Thyroid gland (tissue), 4 donors: ENCODE measurements around the gene SIVA1. TPM values are rescaled to one million over a fixed set of nuclear protein-coding genes. Genes with fewer than 3 reads are reported as not detected.

Experiments
- DNase-seq, 2 donors: peaks; one replicate each; pipeline ENCODE4 v3.0.0-alpha.2; 2019
- H3K27ac ChIP-seq, 3 donors: fragments of 200-600 bp; sonication (generic); 1 replicate in 2 of 3; 2 replicates in 1 of 3; pipeline ENCODE4 v1.5.1; 2016 to 2019; ENCODE audit warnings: mild to moderate bottlenecking in 1 of 3, moderate library complexity in 1 of 3
- H3K27me3 ChIP-seq: fragments of 200-600 bp; sonication (generic); one replicate; pipeline ENCODE4 v1.5.1; 2019
- H3K36me3 ChIP-seq, 2 donors: fragments of 200-600 bp; sonication (generic); one replicate each; pipeline ENCODE4 v1.5.1; 2016 to 2019
- H3K4me1 ChIP-seq, 2 donors: fragments of 200-600 bp; sonication (generic); one replicate each; pipeline ENCODE4 v1.5.1; 2017 to 2019
- H3K4me3 ChIP-seq, 3 donors: fragments of 200-600 bp; sonication (generic); replicated peaks in 1 of 3; 1 replicate in 2 of 3; 2 replicates in 1 of 3; pipeline ENCODE4 v1.5.1; 2016; ENCODE audit warnings: mild to moderate bottlenecking in 1 of 3
- H3K9me3 ChIP-seq: fragments of 200-600 bp; sonication (generic); one replicate; pipeline ENCODE4 v1.5.1; 2017
- CTCF ChIP-seq, 6 experiments: fragments of 200-600 bp in 3 of 6; fragments of 450-650 bp in 3 of 6; sonication (generic) in 3 of 6; IDR thresholded peaks; one replicate each; pipeline ENCODE4 v1.5.1; 2016 to 2019; ENCODE audit warnings: antibody characterized with exemption in 6 of 6, mild to moderate bottlenecking in 2 of 6, inconsistent platforms in 1 of 6, moderate library complexity in 1 of 6
- POLR2A ChIP-seq, 2 donors: fragments of 450-650 bp; IDR thresholded peaks; one replicate each; pipeline ENCODE4 v1.6.1; 2017; ENCODE audit warnings: antibody characterized with exemption in 2 of 2, mild to moderate bottlenecking in 2 of 2, moderate library complexity in 1 of 2
- WGBS, 2 donors: methylation state at CpG; one replicate each; pipeline ENCODE4 v1.1.5; 2017; 5-methylcytosine and 5-hydroxymethylcytosine counted together
- intact Hi-C: fragments of 100-400 bp; cut with DNase I; formaldehyde crosslinking; loops from one replicate; pipeline ENCODE4 v1.15.1; 2023
- total RNA-seq, 4 donors: library from RNA; depleted of rRNA; stranded (reverse); fragments of >200 nt; gene quantifications; one replicate each; pipeline ENCODE4 v1.2.3, GENCODE V29; 2016

The SIVA1 gene
- total RNA-seq, 4 donors from 2014 or later, result 137 to 388 (median 239) TPM

DNA sequence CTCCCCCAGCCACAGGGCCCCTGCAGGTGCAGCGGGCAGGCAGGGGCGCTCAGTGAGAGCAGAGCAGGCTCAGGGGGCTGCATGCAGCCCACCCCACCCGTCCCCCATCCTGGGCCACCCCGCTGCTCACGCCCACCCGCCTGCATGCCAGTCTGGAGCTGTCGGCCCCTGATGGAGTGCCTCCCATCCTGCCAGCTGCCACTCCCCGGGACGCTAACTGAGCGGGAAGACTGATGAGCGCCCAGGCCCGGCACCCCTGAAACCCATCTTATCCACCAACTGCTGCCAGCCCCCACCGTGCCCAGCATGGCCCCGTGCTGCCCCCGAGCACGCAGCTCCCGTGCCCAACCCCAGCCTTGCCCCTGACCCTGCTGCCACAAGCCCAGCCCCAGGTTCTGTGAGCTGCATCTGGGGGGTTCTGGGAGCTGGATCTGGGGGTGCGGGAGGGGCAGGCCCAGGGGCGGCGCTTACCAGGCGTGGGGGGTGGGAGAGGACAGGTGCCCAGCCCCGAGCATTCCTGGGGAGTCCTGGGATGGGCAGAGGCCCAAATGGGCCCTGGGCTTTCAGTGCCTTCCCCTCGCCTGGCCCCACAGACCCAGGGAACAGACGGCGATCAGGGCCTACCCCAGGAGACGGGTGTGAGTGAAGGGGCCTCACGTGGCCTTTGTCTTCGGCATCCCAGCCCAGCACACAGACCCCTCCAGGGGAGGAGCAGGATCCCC lies 29.3 kb downstream of the SIVA1 start:
- Histone ChIP-seq H3K27me3 (no peaks in the 10 kb centered on the region), H3K9me3 (no peaks in the 10 kb centered on the region), H3K27ac (peak overlapping the region in 1 of 3 donors; percentile 50), H3K4me3 (no peak overlapping the region), H3K4me1 (peaks cover 43 to 60% of the 10 kb centered on the region in 2 donors), H3K36me3 (no peaks in the 10 kb centered on the region)
- TF ChIP-seq POLR2A (IDR thresholded peaks at IDR 0.05), result no peak
- TF ChIP-seq CTCF (IDR thresholded peaks at IDR 0.05), result no peak
- intact Hi-C loops, result no loop called here
- DNase-seq, result no peak
- 91 to 95% methylated on average over 10 to 15 of the region's 28 CpGs for WGBS, 2 donors

DNA sequence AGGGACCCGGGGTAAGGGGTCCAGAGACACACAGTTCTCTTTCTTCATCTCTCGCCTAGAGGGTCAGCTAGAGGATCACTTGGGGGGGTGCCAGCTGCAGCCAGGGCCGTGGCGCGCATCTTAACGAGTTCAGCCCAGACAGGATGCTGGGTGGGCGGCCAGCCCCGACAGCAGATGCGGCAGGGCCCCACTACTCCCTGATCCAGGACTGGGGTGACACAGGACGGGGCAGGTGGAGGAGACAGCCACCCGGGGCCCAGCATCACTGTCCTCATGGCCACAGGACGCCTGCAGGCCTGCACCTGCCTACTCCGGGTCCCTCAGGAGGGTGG lies 29.8 kb downstream of the SIVA1 start:
- Histone ChIP-seq H3K9me3 (no peaks in the 10 kb centered on the region), H3K27ac (peak overlapping the region in 1 of 3 donors; percentile 50), H3K4me3 (no peak overlapping the region), H3K27me3 (no peaks in the 10 kb centered on the region), H3K4me1 (peaks cover 38 to 56% of the 10 kb centered on the region in 2 donors), H3K36me3 (no peaks in the 10 kb centered on the region)
- no peak for DNase-seq
- TF ChIP-seq POLR2A (IDR thresholded peaks at IDR 0.05) (no peak), CTCF (IDR thresholded peaks at IDR 0.05) (no peak)
- intact Hi-C loops, result no loop called here
- WGBS, 2 donors, result 69 to 85% methylated on average over 4 to 12 of the region's 13 CpGs

DNA sequence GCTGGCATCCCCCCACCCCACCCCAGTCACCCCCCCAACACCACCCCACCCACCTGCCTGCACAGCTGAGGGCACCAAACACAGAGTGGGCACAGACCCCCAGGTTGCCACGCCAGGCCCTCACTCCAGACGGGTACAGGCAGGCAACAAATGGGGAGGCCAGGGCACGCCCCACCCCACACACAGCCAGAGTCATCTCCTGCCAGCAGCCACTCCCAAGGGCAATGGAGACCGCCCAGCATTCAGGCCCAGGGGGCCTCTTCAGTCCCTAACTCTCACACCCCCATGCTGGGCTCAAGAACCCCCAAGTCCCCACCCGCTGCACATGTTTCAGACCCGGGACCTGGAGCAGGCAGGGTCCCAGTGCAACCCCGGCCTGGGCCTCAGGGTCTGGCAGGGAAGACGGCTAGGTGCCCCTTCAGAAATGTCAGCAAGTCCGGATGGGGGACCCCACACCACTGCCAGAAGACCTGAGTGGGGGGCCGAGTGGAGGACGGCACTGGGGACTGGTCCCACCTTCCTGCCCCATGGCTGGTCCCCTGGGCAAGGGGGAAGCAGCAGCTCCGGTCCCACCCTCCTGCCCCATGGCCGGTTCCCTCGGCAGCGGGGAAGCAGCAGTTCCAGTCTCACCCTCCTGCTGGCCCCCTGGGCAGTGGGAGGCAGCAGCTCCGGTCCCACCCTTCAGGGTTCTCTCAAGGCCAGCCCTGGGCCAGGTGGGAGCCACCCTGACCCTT lies 30.7 kb downstream of the SIVA1 start:
- no peaks in the 10 kb centered on the region for H3K27me3 ChIP-seq
- TF ChIP-seq POLR2A (IDR thresholded peaks at IDR 0.05), result no peak
- TF ChIP-seq CTCF (IDR thresholded peaks at IDR 0.05), result no peak
- intact Hi-C loops, result no loop called here
- H3K4me1 ChIP-seq, result peaks cover 29 to 51% of the 10 kb centered on the region in 2 donors
- H3K36me3 ChIP-seq, result no peaks in the 10 kb centered on the region
- H3K4me3 ChIP-seq, result no peak overlapping the region
- no peaks in the 10 kb centered on the region for H3K9me3 ChIP-seq
- WGBS, 2 donors, result 73 to 80% methylated on average over 1 to 7 of the region's 16 CpGs
- H3K27ac ChIP-seq, result peak overlapping the region in 2 of 3 donors; percentile 82 to 99
- no peak for DNase-seq

DNA sequence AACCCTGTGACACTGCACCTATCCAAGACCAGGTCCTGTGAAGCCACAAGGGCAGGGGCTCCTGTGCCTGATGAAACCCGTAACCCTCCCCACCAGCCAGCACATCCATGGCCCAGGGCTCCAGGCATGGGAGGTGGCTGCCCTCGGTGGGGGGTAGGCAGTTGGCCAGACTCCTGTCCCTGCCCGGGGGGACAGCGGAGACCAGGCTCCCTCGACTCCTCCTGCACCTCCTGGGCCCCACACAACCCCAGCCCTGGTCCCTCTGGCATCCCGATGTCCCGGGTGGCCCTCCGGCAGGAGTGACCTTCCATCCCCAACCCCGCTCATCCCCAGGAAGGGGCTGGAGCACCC lies 31.2 kb downstream of the SIVA1 start:
- no peak for DNase-seq
- no peaks in the 10 kb centered on the region for H3K36me3 ChIP-seq
- H3K9me3 ChIP-seq, result no peaks in the 10 kb centered on the region
- intact Hi-C loops, result no loop called here
- no peak overlapping the region for H3K4me3 ChIP-seq
- H3K4me1 ChIP-seq, result peaks cover 26 to 51% of the 10 kb centered on the region in 2 donors
- TF ChIP-seq CTCF (IDR thresholded peaks at IDR 0.05) (no peak), POLR2A (IDR thresholded peaks at IDR 0.05) (no peak)
- H3K27ac ChIP-seq, result peak overlapping the region; percentile 75 to 99 (median 82)
- 100% methylated on average over 1 of the region's 9 CpGs; no CpG with 5 or more reads in 1 of the 2 donors for WGBS, 2 donors
- no peaks in the 10 kb centered on the region for H3K27me3 ChIP-seq
